Psoas muscle (tissue), 8 donors: ENCODE data around the gene EPB41L4B. TPM values are rescaled to one million over a fixed set of nuclear protein-coding genes. Genes with fewer than 3 reads are reported as not detected.

Experiments
- ATAC-seq, 4 donors: fragments of 200-7000 bp; cut with Tn5 transposase; one replicate each; pipeline ENCODE4 v1.9.1; 2020; ENCODE audit warnings: moderate library complexity in 3 of 4, mild to moderate bottlenecking in 2 of 4
- DNase-seq, 2 donors: peaks; one replicate each; pipeline ENCODE4 v3.0.0-alpha.2; 2020
- H3K27ac ChIP-seq: fragments of 200-600 bp; one replicate; pipeline ENCODE4 v1.8.0; 2022
- H3K27me3 ChIP-seq, 3 donors: fragments of 200-600 bp in 1 of 3; one replicate each; pipeline versions ENCODE4 v1.6.1 to v1.8.0; 2013 to 2022; ENCODE audit warnings: low read length in 2 of 3, mild to moderate bottlenecking in 2 of 3, moderate library complexity in 1 of 3; ENCODE audit not compliant: insufficient read depth in 3 of 3
- H3K36me3 ChIP-seq, 2 donors: fragments of 200-600 bp in 1 of 2; one replicate each; pipeline versions ENCODE4 v1.6.1 to v1.8.0; 2013 to 2022; ENCODE audit warnings: low read depth in 1 of 2, mild to moderate bottlenecking in 1 of 2, moderate library complexity in 1 of 2; ENCODE audit not compliant: insufficient read depth in 1 of 2
- H3K4me1 ChIP-seq: fragments of 200-600 bp; one replicate; pipeline ENCODE4 v1.8.0; 2022
- H3K4me3 ChIP-seq: fragments of 200-600 bp; one replicate; pipeline ENCODE4 v1.8.0; 2022; ENCODE audit warnings: mild to moderate bottlenecking
- H3K9me3 ChIP-seq: fragments of 200-600 bp; one replicate; pipeline ENCODE4 v1.8.0; 2022
- CTCF ChIP-seq: fragments of 200-600 bp; IDR thresholded peaks from one replicate; pipeline ENCODE4 v1.8.0; 2022; ENCODE audit warnings: antibody characterized with exemption
- whole genome bisulfite sequencing, 3 donors: extraction: QIAGEN DNeasy Blood & Tissue Kit; methylation state at CpG; one replicate each; pipeline versions ENCODE4 v1.1.6 to v1.1.7; 2013; 5-methylcytosine and 5-hydroxymethylcytosine counted together
- intact Hi-C, 2 donors: fragments of 100-400 bp; cut with DNase I; formaldehyde crosslinking; loops; one replicate each; pipeline versions ENCODE4 v1.11.0 to v1.14.2; 2022
- polyA plus RNA-seq, 3 donors: library from polyadenylated mRNA; stranded (reverse); fragments of 200-250 nt; gene quantifications; one replicate each; pipeline ENCODE4 v1.2.3, GENCODE V29; 2013
- total RNA-seq, 4 donors: library from RNA; stranded (reverse); fragmentation: NEBNext Ultra II Directional in 2 of 4; extraction: Animal tissue kit (Norgen Biotek cat#: 25700) in 2 of 4; gene quantifications; one replicate each; pipeline versions ENCODE4 v1.2.1 to v1.2.4, GENCODE V29; 2021 to 2023
- donor health status: healthy with polysubstance abuse.
- donor health status: DM: no; HTN: no; CAD: no; lungs with moderate emphysema.
- donor health status: Bipolar disorder and iron deficiency.
- donor health status: healthy.
- donor health status: DM: yes; HTN: yes; CAD: no.
- donor health status: DM: no; HTN: no; CAD: no.
- donor health status: DM: no; HTN: no; CAD: no.
- donor health status: DM: yes; HTN: yes; CAD: no.

The EPB41L4B gene
- total and polyA plus RNA-seq, 7 donors = 0.33 to 4.6 (median 1.8) TPM

- Histone ChIP-seq H3K27ac (no peak overlapping the region), H3K9me3 (no peaks in the 10 kb centered on the region), H3K4me3 (no peak overlapping the region), H3K36me3 (no peaks in the 10 kb centered on the region), H3K27me3 (no peaks in the 10 kb centered on the region), H3K4me1 (no peaks in the 10 kb centered on the region)
- intact Hi-C loops = no loop called here
- no peak for TF ChIP-seq CTCF
- no peak for DNase-seq
- no peak for ATAC-seq
- WGBS, 3 donors = 88 to 89% (median 88%) methylated on average over 6 of the region's 6 CpGs
Observed at GRCh38 chr9:109145051-109145450, 175.8 kb downstream of the EPB41L4B start.

GRCh38 chr9:109143881-109144562, 176.8 kb downstream of the EPB41L4B start:
- no peak for TF ChIP-seq CTCF
- ATAC-seq (no peak), DNase-seq (no peak)
- WGBS, 3 donors = 72 to 76% (median 75%) methylated on average over 5 of the region's 5 CpGs
- Histone ChIP-seq H3K4me1 (no peaks in the 10 kb centered on the region), H3K4me3 (no peak overlapping the region), H3K27ac (no peak overlapping the region), H3K27me3 (no peaks in the 10 kb centered on the region), H3K36me3 (no peaks in the 10 kb centered on the region), H3K9me3 (no peaks in the 10 kb centered on the region)
- intact Hi-C loops = no loop called here

GRCh38 chr9:109141375-109141774, 179.5 kb downstream of the EPB41L4B start:
- no peak for DNase-seq
- Histone ChIP-seq H3K4me3 (no peak overlapping the region), H3K4me1 (no peaks in the 10 kb centered on the region), H3K36me3 (no peaks in the 10 kb centered on the region), H3K27me3 (no peaks in the 10 kb centered on the region), H3K9me3 (no peaks in the 10 kb centered on the region), H3K27ac (no peak overlapping the region)
- ATAC-seq = no peak
- 91 to 95% (median 94%) methylated on average over 5 of the region's 5 CpGs for whole genome bisulfite sequencing, 3 donors
- TF ChIP-seq CTCF = no peak
- intact Hi-C loops = no loop called here

- intact Hi-C loops = no loop called here
- ATAC-seq (no peak), DNase-seq (no peak)
- no peak for TF ChIP-seq CTCF
- no peak overlapping the region for H3K27ac ChIP-seq
- H3K36me3 ChIP-seq = no peaks in the 10 kb centered on the region
- no peaks in the 10 kb centered on the region for H3K27me3 ChIP-seq
- H3K4me3 ChIP-seq = no peak overlapping the region
- WGBS, 3 donors = 43 to 90% (median 84%) methylated on average over 1 of the region's 1 CpG
- no peaks in the 10 kb centered on the region for H3K4me1 ChIP-seq
- no peaks in the 10 kb centered on the region for H3K9me3 ChIP-seq
Observed at GRCh38 chr9:109139851-109140250, 181.0 kb downstream of the EPB41L4B start.

- Histone ChIP-seq H3K9me3 (no peaks in the 10 kb centered on the region), H3K27me3 (no peaks in the 10 kb centered on the region), H3K36me3 (no peaks in the 10 kb centered on the region), H3K27ac (no peak overlapping the region), H3K4me3 (no peak overlapping the region), H3K4me1 (no peaks in the 10 kb centered on the region)
- WGBS, 3 donors = 88 to 94% (median 88%) methylated on average over 2 of the region's 2 CpGs
- intact Hi-C loops = no loop called here
- no peak for TF ChIP-seq CTCF
- ATAC-seq (no peak), DNase-seq (no peak)
Observed at GRCh38 chr9:109138421-109138820, 182.4 kb downstream of the EPB41L4B start.
